ENCODE data around the gene IL20RB. TPM values are rescaled to one million over a fixed set of nuclear protein-coding genes. Genes with fewer than 3 reads are reported as not detected.

IL20RB gene
- total RNA-seq (2022; extraction: Qiagen RNA extraction), result 0.77 to 1.1 TPM (median 0.97 TPM) in 5 replicates

GRCh38 chr3:136957751-136958288 lies at the start of gene IL20RB:
TSS of gene IL20RB (plus strand) at chr3:136957983. CDS start at chr3:136958114, 131 bp downstream.

Other genes with a start within 250 kb of the IL20RB start
- gene STAG1, start 205.6 kb upstream of the IL20RB start, total RNA-seq (2022; extraction: Qiagen RNA extraction), result 7.8 to 9.3 TPM (median 9.0 TPM) in 5 replicates
- gene SLC35G2, start 138.9 kb upstream of the IL20RB start, total RNA-seq (2022; extraction: Qiagen RNA extraction), result 26.5 to 31.1 TPM (median 28.0 TPM) in 5 replicates
- gene NCK1, start 95.8 kb upstream of the IL20RB start, total RNA-seq (2022; extraction: Qiagen RNA extraction), result 22.0 to 29.9 TPM (median 22.4 TPM) in 5 replicates

Measured in A549 treated with Mapracorat at 1 μM for 4 hours (cell line).